HG03460 (cell line): ENCODE results near the gene TRIOBP.
"Not testable (repeated sequence)": the region's sequence is repeated elsewhere in the genome, so short reads cannot be mapped to it uniquely, and the experiment has no call there.

Source experiments
- ATAC-seq: cut with Tn5 transposase; IDR thresholded peaks from one replicate; pipeline ENCODE4 v1.9.1; 2021; ENCODE audit not compliant: unreplicated experiment

The TRIOBP gene

DNA sequence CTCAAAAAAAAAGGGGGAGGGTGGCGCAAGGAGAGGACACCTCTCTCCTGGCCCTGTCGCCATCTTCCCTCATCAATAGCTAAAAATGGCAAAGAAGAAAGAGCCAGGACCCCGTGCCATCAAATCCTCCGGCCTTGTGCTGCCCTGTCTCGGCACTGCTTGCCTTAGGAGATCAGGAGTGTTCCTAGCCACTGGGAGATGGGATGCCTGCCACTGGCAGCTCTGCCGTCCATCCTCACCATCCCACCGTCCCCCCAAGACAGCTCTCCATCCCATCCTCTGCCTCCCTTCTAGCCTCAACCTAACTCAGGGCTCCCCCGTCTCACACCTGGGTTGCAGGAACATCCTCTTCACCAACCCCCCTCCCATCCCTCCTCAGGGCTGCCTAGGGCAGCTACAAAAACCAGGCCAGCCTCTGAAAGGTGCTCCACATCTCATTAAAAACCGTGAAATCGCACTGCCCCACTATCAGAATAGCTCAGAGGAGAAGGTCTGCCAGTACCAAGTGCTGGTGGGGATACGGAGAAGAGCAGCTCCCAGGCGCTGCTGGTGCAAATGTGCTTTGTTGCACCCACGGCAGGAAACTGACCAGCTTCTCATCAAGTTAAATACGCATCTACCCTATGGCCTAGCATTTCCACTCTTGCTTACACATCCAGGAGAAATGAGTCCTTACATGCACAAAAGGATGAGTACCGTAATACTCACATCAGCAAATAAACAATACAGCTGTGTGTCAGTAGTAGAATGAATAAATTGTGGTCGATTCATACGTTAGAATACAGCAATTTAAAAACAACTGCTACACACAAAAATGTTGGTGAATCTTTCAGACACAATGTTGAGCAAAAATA is 79.2 kb downstream of the TRIOBP start:
- ATAC-seq = no peak

- ATAC-seq = no peak
These were observed 79.8 kb downstream of the TRIOBP start for GRCh38 chr22:37776639-37777005.

DNA sequence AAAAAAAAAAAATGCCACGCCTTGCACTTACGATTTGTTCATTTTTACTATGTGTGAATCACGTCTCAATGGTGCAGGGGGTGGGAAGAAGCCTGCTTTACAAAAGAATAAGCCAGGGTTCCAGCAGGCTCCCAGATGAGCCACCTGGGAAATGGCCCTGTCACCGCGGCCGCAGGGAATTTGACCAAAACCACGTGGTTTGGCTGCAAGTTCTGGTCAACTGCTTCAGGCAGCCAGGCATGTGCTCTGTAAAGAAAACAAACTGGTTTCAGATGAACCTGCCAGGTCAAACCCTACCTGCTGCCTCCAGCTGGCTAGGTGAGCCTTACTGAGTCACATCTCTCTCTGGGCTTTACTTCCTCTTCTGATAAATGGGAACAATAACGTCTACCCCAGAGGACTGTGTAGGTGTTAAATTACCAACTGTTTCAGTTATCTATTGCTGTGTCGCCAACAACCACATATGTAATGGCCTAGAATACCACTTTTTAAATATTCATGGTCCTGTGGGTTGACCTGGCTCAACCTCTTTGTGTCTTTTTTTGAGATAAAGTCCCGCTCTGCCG is 80.4 kb downstream of the TRIOBP start:
- ATAC-seq = no peak

- no peak for ATAC-seq
These were observed 81.6 kb downstream of the TRIOBP start for GRCh38 chr22:37778370-37779009.

GRCh38 chr22:37781434-37782059 is 84.7 kb downstream of the TRIOBP start:
- ATAC-seq = no peak

- ATAC-seq = no peak
These were observed 85.7 kb downstream of the TRIOBP start for GRCh38 chr22:37782340-37783168.

GRCh38 chr22:37784829-37785495 is 88.1 kb downstream of the TRIOBP start:
- no peak for ATAC-seq

DNA sequence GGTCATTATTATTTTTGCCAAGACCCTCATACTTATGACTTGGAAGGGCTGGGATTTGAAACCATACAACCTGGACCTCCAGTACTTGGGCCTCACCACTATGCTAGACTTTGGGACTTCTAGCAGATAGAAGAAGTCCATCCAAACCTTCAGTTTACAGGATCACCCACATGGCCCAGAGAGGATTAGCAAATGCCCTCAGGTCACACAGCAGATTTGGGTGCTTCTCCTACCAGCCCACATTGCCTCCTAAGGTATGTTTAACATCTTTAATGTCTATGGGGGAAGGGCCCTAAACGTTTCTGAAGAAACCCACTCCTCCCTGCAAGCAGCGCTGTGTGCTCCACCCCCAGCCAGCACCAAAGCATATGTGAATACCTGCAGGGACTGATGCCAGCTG is 93.4 kb downstream of the TRIOBP start:
- ATAC-seq = no peak

- no peak for ATAC-seq
These were observed 95.6 kb downstream of the TRIOBP start for GRCh38 chr22:37792494-37792893.

DNA sequence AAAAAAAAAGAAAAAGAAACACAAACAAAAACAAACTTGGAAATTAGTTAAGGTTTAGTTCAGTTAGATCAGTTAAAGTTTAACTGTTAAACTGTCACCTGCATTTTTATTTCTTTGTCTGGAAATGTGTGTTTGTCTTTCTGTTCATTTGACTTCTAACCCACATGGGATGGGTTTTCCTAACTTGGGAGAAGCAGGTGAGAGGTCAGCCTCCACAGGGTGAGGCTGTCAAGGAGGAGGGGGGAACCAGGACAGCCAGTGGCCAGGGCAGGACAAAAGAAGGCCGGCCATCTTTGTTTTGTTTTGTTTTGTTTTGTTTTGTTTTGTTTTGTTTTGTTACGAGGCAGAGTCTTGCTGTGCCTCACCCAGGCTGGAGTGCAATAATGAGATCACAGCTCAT is 97.5 kb downstream of the TRIOBP start:
- no peak for ATAC-seq

GRCh38 chr22:37796079-37796478 is 99.2 kb downstream of the TRIOBP start:
- no peak for ATAC-seq

GRCh38 chr22:37797259-37797658 is 100.4 kb downstream of the TRIOBP start:
- not testable (repeated sequence) for ATAC-seq

DNA sequence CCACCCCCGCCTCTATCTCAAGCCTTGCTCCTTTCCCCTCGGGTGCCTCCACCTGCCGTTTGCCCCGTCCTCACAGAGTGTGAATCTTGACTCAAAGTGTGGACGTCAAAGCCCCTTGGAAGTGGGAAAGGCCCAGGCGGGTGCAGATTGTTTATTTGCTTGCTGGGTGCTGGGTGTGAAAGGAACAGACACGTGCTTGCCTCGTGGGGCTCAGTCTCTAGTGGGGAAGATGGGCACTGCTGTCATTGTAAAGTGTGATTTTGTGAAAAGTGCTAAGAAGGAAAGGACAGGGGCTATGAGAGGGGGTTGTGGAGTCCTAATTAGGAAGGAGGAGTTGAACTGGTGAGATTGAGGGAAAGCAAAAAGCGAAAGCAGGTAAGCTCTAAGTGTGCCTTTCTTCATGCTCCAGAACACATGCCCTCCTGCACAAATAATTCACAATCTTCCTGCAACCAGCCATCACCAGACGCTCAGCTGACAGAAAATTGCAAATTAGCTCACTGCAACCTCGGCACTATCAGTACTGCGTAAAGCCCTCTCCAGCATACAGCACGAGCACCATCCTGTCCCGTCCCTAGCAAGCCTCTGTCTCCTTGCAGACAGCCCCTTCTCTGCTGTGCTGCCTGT is 101.1 kb downstream of the TRIOBP start:
- no peak for ATAC-seq

- not testable (repeated sequence) for ATAC-seq
These were observed 103.1 kb downstream of the TRIOBP start for GRCh38 chr22:37799979-37800378.

DNA sequence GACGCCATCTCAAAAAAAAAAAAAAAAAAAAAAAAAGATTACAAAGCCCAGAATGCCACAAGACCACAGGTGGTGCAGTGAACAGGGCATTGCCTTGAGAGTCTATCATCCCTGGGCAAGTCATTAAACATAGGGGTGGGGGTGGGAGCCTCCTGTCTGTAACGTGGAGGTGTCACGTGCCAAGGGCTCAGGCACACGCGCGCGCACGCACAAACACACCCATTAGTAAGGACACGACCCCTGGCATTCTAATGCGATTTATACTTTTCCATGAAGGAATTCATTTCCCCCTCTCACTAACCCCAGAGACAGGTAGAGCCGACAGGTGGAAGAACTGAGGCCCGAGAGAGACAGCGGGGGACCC is 105.1 kb downstream of the TRIOBP start:
- no peak for ATAC-seq

GRCh38 chr22:37802310-37803194 is 105.7 kb downstream of the TRIOBP start:
- no peak for ATAC-seq

DNA sequence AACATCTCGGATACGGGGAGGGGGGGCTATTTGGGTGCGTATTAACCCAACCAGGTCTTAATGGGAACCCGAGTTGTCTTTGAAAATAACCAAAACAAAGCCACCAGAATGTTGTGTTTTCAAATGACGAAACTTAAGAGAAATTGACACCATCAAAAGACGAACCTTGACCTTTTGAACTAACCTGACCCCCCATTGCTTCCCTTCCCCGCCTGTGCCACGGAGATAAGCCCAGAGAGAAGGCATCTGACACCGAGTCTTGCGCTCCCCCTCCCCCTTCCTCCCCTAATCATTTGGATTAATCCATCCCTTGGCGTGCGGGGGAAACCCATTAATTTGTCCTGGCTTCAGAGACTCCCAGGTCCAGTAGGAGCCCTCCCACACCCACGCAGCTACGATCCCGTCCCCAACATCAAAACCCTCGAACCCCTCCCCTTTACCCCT is 106.4 kb downstream of the TRIOBP start:
- ATAC-seq = no peak

- no peak for ATAC-seq
These were observed 106.9 kb downstream of the TRIOBP start for GRCh38 chr22:37803639-37804351.
